Body of pancreas (tissue), 4 donors: ENCODE data around the gene EHMT1.

ENCODE experiments used
- CTCF ChIP-seq, 7 experiments: fragments of 450-650 bp in 4 of 7; fragments of 200-600 bp in 3 of 7; sonication (generic) in 3 of 7; IDR thresholded peaks; one replicate each; pipeline ENCODE4 v1.5.1; 2016 to 2019; ENCODE audit warnings: antibody characterized with exemption in 7 of 7
- POLR2A ChIP-seq, 3 donors: fragments of 450-650 bp; IDR thresholded peaks; one replicate each; pipeline ENCODE4 v1.6.1; 2016; ENCODE audit warnings: antibody characterized with exemption in 3 of 3, mild to moderate bottlenecking in 2 of 3

- TF ChIP-seq CTCF (IDR thresholded peaks at IDR 0.05), result no peak
- TF ChIP-seq POLR2A (IDR thresholded peaks at IDR 0.05), result no peak
These were observed 7.9 kb upstream of the EHMT1 start for GRCh38 chr9:137610944-137611343.
